C4-2B (cell line): ENCODE measurements around the gene ZNF655.

ENCODE experiments used
- ZFX ChIP-seq: fragments of 450-650 bp; IDR thresholded peaks from 2 replicates; pipeline ENCODE4 v1.6.1; 2017
- TF ChIP-seq, protein P1 (sequence below): fragments of 450-650 bp; conservative IDR thresholded peaks from 2 replicates; pipeline ENCODE4 v1.5.1; 2017; ENCODE audit warnings: mild to moderate bottlenecking

DNA sequence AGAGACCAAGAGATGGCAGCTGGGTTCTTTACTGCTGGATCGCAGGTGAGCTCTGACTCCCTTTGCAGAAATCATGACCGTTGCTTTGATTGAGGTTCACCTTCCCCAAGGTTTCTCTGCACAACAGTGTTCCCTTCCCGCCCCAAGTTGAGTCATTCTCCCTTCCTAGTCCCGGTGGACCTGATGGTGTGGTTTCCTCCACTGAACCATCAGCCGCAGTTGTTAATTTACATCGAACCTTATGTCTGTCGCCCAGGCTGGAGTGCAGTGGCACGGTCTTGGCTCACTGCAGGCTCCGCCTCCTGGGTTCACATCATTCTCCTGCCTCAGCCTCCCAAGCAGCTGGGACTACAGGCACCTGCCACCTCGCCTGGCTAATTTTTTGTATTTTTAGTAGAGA lies 64.2 kb downstream of the ZNF655 start:
- TF ChIP-seq, protein P1, sequence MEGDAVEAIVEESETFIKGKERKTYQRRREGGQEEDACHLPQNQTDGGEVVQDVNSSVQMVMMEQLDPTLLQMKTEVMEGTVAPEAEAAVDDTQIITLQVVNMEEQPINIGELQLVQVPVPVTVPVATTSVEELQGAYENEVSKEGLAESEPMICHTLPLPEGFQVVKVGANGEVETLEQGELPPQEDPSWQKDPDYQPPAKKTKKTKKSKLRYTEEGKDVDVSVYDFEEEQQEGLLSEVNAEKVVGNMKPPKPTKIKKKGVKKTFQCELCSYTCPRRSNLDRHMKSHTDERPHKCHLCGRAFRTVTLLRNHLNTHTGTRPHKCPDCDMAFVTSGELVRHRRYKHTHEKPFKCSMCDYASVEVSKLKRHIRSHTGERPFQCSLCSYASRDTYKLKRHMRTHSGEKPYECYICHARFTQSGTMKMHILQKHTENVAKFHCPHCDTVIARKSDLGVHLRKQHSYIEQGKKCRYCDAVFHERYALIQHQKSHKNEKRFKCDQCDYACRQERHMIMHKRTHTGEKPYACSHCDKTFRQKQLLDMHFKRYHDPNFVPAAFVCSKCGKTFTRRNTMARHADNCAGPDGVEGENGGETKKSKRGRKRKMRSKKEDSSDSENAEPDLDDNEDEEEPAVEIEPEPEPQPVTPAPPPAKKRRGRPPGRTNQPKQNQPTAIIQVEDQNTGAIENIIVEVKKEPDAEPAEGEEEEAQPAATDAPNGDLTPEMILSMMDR: no peak
- TF ChIP-seq ZFX: no peak
